A549 (cell line): ENCODE data around the gene HERC4. TPM values are rescaled to one million over a fixed set of nuclear protein-coding genes. Genes with fewer than 3 reads are reported as not detected.

Source experiments
- ATAC-seq, 2 experiments: fragments of 200-7000 bp in 1 of 2; fragments of >200 bp in 1 of 2; cut with Nextera tagmentation in 1 of 2; cut with Tn5 transposase in 1 of 2; 3 replicates each; pipeline versions ENCODE4 v1.8.0 to v1.9.1; 2018 to 2020; ENCODE audit warnings: mild to moderate bottlenecking in 1 of 2, moderate library complexity in 1 of 2
- CTCF ChIA-PET: fragments of 300-600 bp; sonication (Branson Sonifier 250); formaldehyde crosslinking; extraction: SDS; loops from one replicate; lab custom pipeline; 2021; ENCODE audit warnings: antibody characterized with exemption, inconsistent platforms; lab: Yijun Ruan, JAX
- POLR2A ChIA-PET: fragments of 350-600 bp; formaldehyde crosslinking; extraction: SDS; loops from one replicate; lab custom pipeline; 2021; ENCODE audit warnings: antibody characterized with exemption, inconsistent platforms; lab: Yijun Ruan, JAX
- DNase-seq, 2 experiments: peaks; one replicate each; pipeline versions ENCODE4 v3.0.0 to v3.0.0-alpha.2; 2011 to 2016; ENCODE audit warnings: low read depth in 1 of 2, low spot score in 1 of 2
- FAIRE-seq: peaks from 2 replicates; lab custom pipeline; 2011; peaks lifted over from hg19 to GRCh38; lab: Jason Lieb, UNC
- H3K27ac ChIP-seq, 2 experiments: fragments of >200 bp; sonication (Bioruptor Twin); formaldehyde crosslinking; 3 replicates each; pipeline ENCODE4 v1.5.1; 2016 to 2017
- H3K4me1 ChIP-seq: fragments of >200 bp; sonication (Bioruptor Twin); formaldehyde crosslinking; 3 replicates; pipeline ENCODE4 v1.6.1; 2016
- H3K4me2 ChIP-seq: fragments of >200 bp; sonication (Bioruptor Twin); formaldehyde crosslinking; 3 replicates; pipeline ENCODE4 v1.6.1; 2016
- H3K4me3 ChIP-seq: fragments of >200 bp; sonication (Bioruptor Twin); formaldehyde crosslinking; 3 replicates; pipeline ENCODE4 v1.5.1; 2016
- H3K9me3 ChIP-seq: fragments of >200 bp; sonication (Bioruptor Twin); formaldehyde crosslinking; 3 replicates; pipeline ENCODE4 v1.6.1; 2016
- BHLHE40 ChIP-seq: IDR thresholded peaks from 2 replicates; pipeline ENCODE4 v1.6.1; 2012; ENCODE audit warnings: low read depth, low read length, inconsistent platforms
- CEBPB ChIP-seq, 2 experiments: fragments of >200 bp in 1 of 2; sonication (Bioruptor Twin) in 1 of 2; formaldehyde crosslinking in 1 of 2; IDR thresholded peaks; 2 replicates each; pipeline ENCODE4 v1.6.1; 2012 to 2016
- CHD4 ChIP-seq: fragments of 200-600 bp; sonication (generic); IDR thresholded peaks from 2 replicates; pipeline ENCODE4 v1.6.1; 2016; ENCODE audit warnings: antibody characterized with exemption, mild to moderate bottlenecking, borderline replicate concordance
- EHF ChIP-seq: fragments of 250-450 bp; sonication (Bioruptor Pico); IDR thresholded peaks from 2 replicates; pipeline ENCODE4 v1.5.0; 2020; ENCODE audit warnings: mild to moderate bottlenecking
- ELK1 ChIP-seq: fragments of 150-350 bp; IDR thresholded peaks from 2 replicates; pipeline ENCODE4 v1.6.1; 2014; ENCODE audit warnings: low read depth, mild to moderate bottlenecking, low read length
- FOSB ChIP-seq: fragments of 250-450 bp; sonication (Bioruptor Pico); IDR thresholded peaks from 2 replicates; pipeline ENCODE4 v1.5.0; 2020; ENCODE audit warnings: mild to moderate bottlenecking, moderate library complexity
- FOXS1 ChIP-seq: fragments of 250-450 bp; sonication (Bioruptor Pico); IDR thresholded peaks from 2 replicates; pipeline ENCODE4 v1.5.0; 2020; ENCODE audit warnings: mild to moderate bottlenecking, moderate library complexity
- GATA3 ChIP-seq: IDR thresholded peaks from 2 replicates; pipeline ENCODE4 v1.6.1; 2012; ENCODE audit warnings: borderline replicate concordance
- HEYL ChIP-seq: fragments of 250-450 bp; sonication (Bioruptor Pico); IDR thresholded peaks from 2 replicates; pipeline ENCODE4 v1.8.0; 2021; ENCODE audit warnings: mild to moderate bottlenecking, moderate library complexity
- KDM1A ChIP-seq: fragments of 200-600 bp; sonication (generic); IDR thresholded peaks from 2 replicates; pipeline ENCODE4 v1.6.1; 2016; ENCODE audit warnings: low read depth, mild to moderate bottlenecking
- NPAS2 ChIP-seq: fragments of 250-450 bp; sonication (Bioruptor Pico); IDR thresholded peaks from 2 replicates; pipeline ENCODE4 v1.8.0; 2022; ENCODE audit warnings: mild to moderate bottlenecking, moderate library complexity, borderline replicate concordance
- NR3C1 ChIP-seq: fragments of >200 bp; sonication (Bioruptor Twin); formaldehyde crosslinking; IDR thresholded peaks from 3 replicates; pipeline ENCODE4 v1.6.1; 2017
- POLR2A ChIP-seq: IDR thresholded peaks from 2 replicates; pipeline ENCODE4 v1.6.1; 2012; ENCODE audit warnings: mild to moderate bottlenecking, low read length
- RAD21 ChIP-seq, 2 experiments: fragments of >200 bp in 1 of 2; sonication (Bioruptor Twin) in 1 of 2; formaldehyde crosslinking in 1 of 2; IDR thresholded peaks in 1 of 2; conservative IDR thresholded peaks in 1 of 2; 2 replicates in 1 of 2; 3 replicates in 1 of 2; pipeline ENCODE4 v1.6.1; 2012 to 2018; ENCODE audit warnings: inconsistent platforms in 1 of 2
- RCOR1 ChIP-seq: fragments of 150-350 bp; IDR thresholded peaks from 2 replicates; pipeline ENCODE4 v1.6.1; 2014; ENCODE audit warnings: antibody characterized with exemption, low read length, low read depth
- SMC3 ChIP-seq: fragments of >200 bp; sonication (Bioruptor Twin); formaldehyde crosslinking; IDR thresholded peaks from 3 replicates; pipeline ENCODE4 v1.6.1; 2018; ENCODE audit warnings: inconsistent platforms
- TFCP2L1 ChIP-seq: fragments of 250-450 bp; sonication (Bioruptor Pico); IDR thresholded peaks from 2 replicates; pipeline ENCODE4 v1.5.0; 2021; ENCODE audit warnings: mild to moderate bottlenecking
- ZFP36 ChIP-seq: fragments of 450-650 bp; IDR thresholded peaks from 2 replicates; pipeline ENCODE4 v1.6.1; 2014; ENCODE audit warnings: borderline replicate concordance; ENCODE audit not compliant: partially characterized antibody
- ZNF302 ChIP-seq: fragments of 250-450 bp; sonication (Bioruptor Pico); IDR thresholded peaks from 2 replicates; pipeline ENCODE4 v1.9.0; 2021; ENCODE audit warnings: inconsistent platforms, mild to moderate bottlenecking, moderate library complexity
- WGBS: methylation state at CpG from one replicate; pipeline ENCODE4 v1.1.6; 2017; ENCODE audit errors: missing lambda C conversion rate; 5-methylcytosine and 5-hydroxymethylcytosine counted together
- polyA plus RNA-seq, 4 experiments: library from polyadenylated mRNA; depleted of rRNA in 3 of 4; stranded (reverse); fragments of >200 nt; fragmentation: RNase III in 1 of 4; extraction: RNeasy Plus Mini Kit Qiagen cat#74134 plus additional on column Dnase treatment in 1 of 4; gene quantifications; 2 replicates in 3 of 4; 3 replicates in 1 of 4; pipeline ENCODE4 v1.2.3, GENCODE V29; 2011 to 2017
- TF ChIP-seq, protein P1 (sequence below): IDR thresholded peaks from 2 replicates; pipeline ENCODE4 v1.6.1; 2012
- TF ChIP-seq, protein P2 (sequence below): fragments of 250-450 bp; sonication (Bioruptor Pico); IDR thresholded peaks from 2 replicates; pipeline ENCODE4 v1.5.0; 2021; ENCODE audit warnings: mild to moderate bottlenecking, moderate library complexity, borderline replicate concordance
- TF ChIP-seq, protein P3 (sequence below): fragments of >200 bp; sonication (Bioruptor Twin); formaldehyde crosslinking; IDR thresholded peaks from 3 replicates; pipeline ENCODE4 v1.6.1; 2016

Gene HERC4
- polyA plus RNA-seq, 2 of the 4 experiments (the other 2 are of a cell fraction): 43.2 to 51.3 TPM

- TF ChIP-seq, protein P1, sequence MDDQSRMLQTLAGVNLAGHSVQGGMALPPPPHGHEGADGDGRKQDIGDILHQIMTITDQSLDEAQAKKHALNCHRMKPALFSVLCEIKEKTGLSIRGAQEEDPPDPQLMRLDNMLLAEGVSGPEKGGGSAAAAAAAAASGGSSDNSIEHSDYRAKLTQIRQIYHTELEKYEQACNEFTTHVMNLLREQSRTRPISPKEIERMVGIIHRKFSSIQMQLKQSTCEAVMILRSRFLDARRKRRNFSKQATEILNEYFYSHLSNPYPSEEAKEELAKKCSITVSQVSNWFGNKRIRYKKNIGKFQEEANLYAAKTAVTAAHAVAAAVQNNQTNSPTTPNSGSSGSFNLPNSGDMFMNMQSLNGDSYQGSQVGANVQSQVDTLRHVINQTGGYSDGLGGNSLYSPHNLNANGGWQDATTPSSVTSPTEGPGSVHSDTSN: no peak
- TF ChIP-seq RAD21 (conservative IDR thresholded peaks at IDR 0.05 in 1 of 2, IDR thresholded peaks at IDR 0.05 in 1 of 2): no peak
- TF ChIP-seq ZNF302 (CRISPR knock-in tag): no peak
- no peak for TF ChIP-seq NR3C1
- no peak for TF ChIP-seq TFCP2L1 (CRISPR knock-in tag)
- TF ChIP-seq, protein P2, sequence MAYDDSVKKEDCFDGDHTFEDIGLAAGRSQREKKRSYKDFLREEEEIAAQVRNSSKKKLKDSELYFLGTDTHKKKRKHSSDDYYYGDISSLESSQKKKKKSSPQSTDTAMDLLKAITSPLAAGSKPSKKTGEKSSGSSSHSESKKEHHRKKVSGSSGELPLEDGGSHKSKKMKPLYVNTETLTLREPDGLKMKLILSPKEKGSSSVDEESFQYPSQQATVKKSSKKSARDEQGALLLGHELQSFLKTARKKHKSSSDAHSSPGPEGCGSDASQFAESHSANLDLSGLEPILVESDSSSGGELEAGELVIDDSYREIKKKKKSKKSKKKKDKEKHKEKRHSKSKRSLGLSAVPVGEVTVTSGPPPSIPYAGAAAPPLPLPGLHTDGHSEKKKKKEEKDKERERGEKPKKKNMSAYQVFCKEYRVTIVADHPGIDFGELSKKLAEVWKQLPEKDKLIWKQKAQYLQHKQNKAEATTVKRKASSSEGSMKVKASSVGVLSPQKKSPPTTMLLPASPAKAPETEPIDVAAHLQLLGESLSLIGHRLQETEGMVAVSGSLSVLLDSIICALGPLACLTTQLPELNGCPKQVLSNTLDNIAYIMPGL: no peak
- TF ChIP-seq HEYL (CRISPR knock-in tag): no peak
- no peak for TF ChIP-seq GATA3
- no peak for TF ChIP-seq BHLHE40
- TF ChIP-seq SMC3: no peak
- no peak for TF ChIP-seq POLR2A
Observed at GRCh38 chr10:67933199-67933598, 141.9 kb downstream of the HERC4 start (continued).

GRCh38 chr10:67926951-67927350, 148.1 kb downstream of the HERC4 start:
- H3K4me2 ChIP-seq: no peak overlapping the region
- ChIA-PET CTCF (interaction anchor here (1.1 to 1.7 kb wide), 3 partner anchors 17 to 282 kb away, joined by 3 to 4 read pairs (median 3); no protein-coding TSS in a partner anchor), POLR2A (no interaction called here)
- no peaks in the 10 kb centered on the region for H3K9me3 ChIP-seq
- ATAC-seq: no peak
- 100% methylated on average over 1 of the region's 1 CpG for WGBS
- H3K27ac ChIP-seq: no peak overlapping the region
- H3K4me3 ChIP-seq: no peak overlapping the region
- no peak for DNase-seq
- H3K4me1 ChIP-seq: no peaks in the 10 kb centered on the region
- no peak for FAIRE-seq
- TF ChIP-seq EHF (CRISPR knock-in tag): no peak
- no peak for TF ChIP-seq NPAS2 (CRISPR knock-in tag)
- no peak for TF ChIP-seq RAD21 (conservative IDR thresholded peaks at IDR 0.05 in 1 of 2, IDR thresholded peaks at IDR 0.05 in 1 of 2)
- no peak for TF ChIP-seq ELK1
- TF ChIP-seq, protein P1: no peak
- no peak for TF ChIP-seq KDM1A
- no peak for TF ChIP-seq BHLHE40

GRCh38 chr10:67925449-67926005, 149.6 kb downstream of the HERC4 start:
- ATAC-seq (peak; percentile 30 to 52; a peak in 3 of 6 replicates), DNase-seq (no peak), FAIRE-seq (peak; percentile 59)
- POLR2A ChIA-PET: no interaction called here
- Histone ChIP-seq H3K4me2 (no peak overlapping the region), H3K27ac (no peak overlapping the region), H3K4me1 (no peaks in the 10 kb centered on the region), H3K4me3 (no peak overlapping the region), H3K9me3 (no peaks in the 10 kb centered on the region)
- CTCF ChIA-PET: interaction anchor here (1.1 to 1.7 kb wide), 2 partner anchors 16 to 70 kb away, joined by 3 to 4 read pairs; no protein-coding TSS in a partner anchor
- 76% methylated on average over 1 of the region's 1 CpG for WGBS
- TF ChIP-seq HEYL (CRISPR knock-in tag): no peak
- TF ChIP-seq RCOR1: no peak
- TF ChIP-seq FOSB (CRISPR knock-in tag): no peak
- TF ChIP-seq, protein P3, sequence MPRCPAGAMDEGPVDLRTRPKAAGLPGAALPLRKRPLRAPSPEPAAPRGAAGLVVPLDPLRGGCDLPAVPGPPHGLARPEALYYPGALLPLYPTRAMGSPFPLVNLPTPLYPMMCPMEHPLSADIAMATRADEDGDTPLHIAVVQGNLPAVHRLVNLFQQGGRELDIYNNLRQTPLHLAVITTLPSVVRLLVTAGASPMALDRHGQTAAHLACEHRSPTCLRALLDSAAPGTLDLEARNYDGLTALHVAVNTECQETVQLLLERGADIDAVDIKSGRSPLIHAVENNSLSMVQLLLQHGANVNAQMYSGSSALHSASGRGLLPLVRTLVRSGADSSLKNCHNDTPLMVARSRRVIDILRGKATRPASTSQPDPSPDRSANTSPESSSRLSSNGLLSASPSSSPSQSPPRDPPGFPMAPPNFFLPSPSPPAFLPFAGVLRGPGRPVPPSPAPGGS: no peak
- TF ChIP-seq ZFP36: no peak
- TF ChIP-seq CHD4: no peak
- TF ChIP-seq CEBPB (IDR thresholded peaks at IDR 0.05): no peak
- TF ChIP-seq FOXS1 (CRISPR knock-in tag): no peak
- no peak for TF ChIP-seq NR3C1
